Muscle of arm (tissue), 12 donors: ENCODE data around the gene CACNA1H. TPM values are rescaled to one million over a fixed set of nuclear protein-coding genes. Genes with fewer than 3 reads are reported as not detected.
"Not testable (repeated sequence)": the region's sequence is repeated elsewhere in the genome, so short reads cannot be mapped to it uniquely, and the experiment has no call there.

Source experiments
- DNase-seq: peaks from one replicate; pipeline ENCODE4 v3.0.0-alpha.2; 2013
- polyA plus RNA-seq, 12 donors: library from polyadenylated mRNA; unstranded; fragments of 120-200 nt; gene quantifications; one replicate each; pipeline ENCODE4 v1.2.1, GENCODE V29; 2013; ENCODE audit not compliant: insufficient read length in 12 of 12

Gene CACNA1H
- polyA plus RNA-seq, 12 donors, result 20.5 to 77.3 (median 39.4) TPM; not detected in 1

- no peak for DNase-seq
Measured at GRCh38 chr16:1173788-1174451, 21.0 kb downstream of the CACNA1H start.

GRCh38 chr16:1174477-1175357 is 21.8 kb downstream of the CACNA1H start:
- no peak for DNase-seq

- DNase-seq, result no peak
Measured at GRCh38 chr16:1175566-1176279, 22.8 kb downstream of the CACNA1H start.

- DNase-seq, result no peak
Measured at GRCh38 chr16:1176280-1176897, 23.5 kb downstream of the CACNA1H start.

GRCh38 chr16:1177053-1177452 is 24.1 kb downstream of the CACNA1H start:
- no peak for DNase-seq

- DNase-seq, result no peak
Measured at GRCh38 chr16:1177750-1178149, 24.8 kb downstream of the CACNA1H start.

GRCh38 chr16:1178295-1178910 is 25.5 kb downstream of the CACNA1H start:
- no peak for DNase-seq

- no peak for DNase-seq
Measured at GRCh38 chr16:1180549-1181403, 27.9 kb downstream of the CACNA1H start.

GRCh38 chr16:1181404-1182315 is 28.8 kb downstream of the CACNA1H start:
- no peak for DNase-seq

- DNase-seq, result no peak
Measured at GRCh38 chr16:1182316-1182671, 29.4 kb downstream of the CACNA1H start.

- DNase-seq, result no peak
Measured at GRCh38 chr16:1182950-1183907, 30.3 kb downstream of the CACNA1H start.

GRCh38 chr16:1184156-1184868 is 31.4 kb downstream of the CACNA1H start:
- DNase-seq, result no peak

GRCh38 chr16:1184980-1185379 is 32.1 kb downstream of the CACNA1H start:
- no peak for DNase-seq

- DNase-seq, result not testable (repeated sequence)
Measured at GRCh38 chr16:1185460-1186207, 32.7 kb downstream of the CACNA1H start.

- peak; percentile 38 for DNase-seq
Measured at GRCh38 chr16:1188432-1189189, 35.7 kb downstream of the CACNA1H start.

GRCh38 chr16:1189455-1189854 is 36.5 kb downstream of the CACNA1H start:
- DNase-seq, result no peak
